HUES64 (cell line): ENCODE results near the gene CASZ1.

Source experiments
- H3K27ac ChIP-seq: 2 replicates; pipeline ENCODE4 v1.7.0; 2013; ENCODE audit warnings: low read depth, low read length, inconsistent platforms
- H3K27me3 ChIP-seq: 2 replicates; pipeline ENCODE4 v1.6.1; 2013; ENCODE audit warnings: mild to moderate bottlenecking, low read length; ENCODE audit not compliant: insufficient read depth
- H3K36me3 ChIP-seq: 2 replicates; pipeline ENCODE4 v1.6.1; 2013; ENCODE audit warnings: mild to moderate bottlenecking, low read length; ENCODE audit not compliant: insufficient read depth
- H3K4me1 ChIP-seq: 2 replicates; pipeline ENCODE4 v1.6.1; 2013; ENCODE audit warnings: mild to moderate bottlenecking, low read length, moderate library complexity; ENCODE audit not compliant: insufficient read depth
- H3K4me3 ChIP-seq: 2 replicates; pipeline ENCODE4 v1.5.1; 2013; ENCODE audit warnings: mild to moderate bottlenecking, low read length, moderate library complexity
- H3K9ac ChIP-seq: 2 replicates; pipeline ENCODE4 v1.6.1; 2013; ENCODE audit warnings: mild to moderate bottlenecking, low read depth, low read length
- H3K9me3 ChIP-seq: 2 replicates; pipeline ENCODE4 v1.6.1; 2013; ENCODE audit warnings: low read depth, low read length; ENCODE audit not compliant: insufficient read depth
- WGBS: fragments of 150-250, 120-280 bp; methylation state at CpG from one replicate; pipeline ENCODE4 v1.1.7; 2013; ENCODE audit warnings: missing lambda C conversion rate; 5-methylcytosine and 5-hydroxymethylcytosine counted together

CASZ1 gene

DNA sequence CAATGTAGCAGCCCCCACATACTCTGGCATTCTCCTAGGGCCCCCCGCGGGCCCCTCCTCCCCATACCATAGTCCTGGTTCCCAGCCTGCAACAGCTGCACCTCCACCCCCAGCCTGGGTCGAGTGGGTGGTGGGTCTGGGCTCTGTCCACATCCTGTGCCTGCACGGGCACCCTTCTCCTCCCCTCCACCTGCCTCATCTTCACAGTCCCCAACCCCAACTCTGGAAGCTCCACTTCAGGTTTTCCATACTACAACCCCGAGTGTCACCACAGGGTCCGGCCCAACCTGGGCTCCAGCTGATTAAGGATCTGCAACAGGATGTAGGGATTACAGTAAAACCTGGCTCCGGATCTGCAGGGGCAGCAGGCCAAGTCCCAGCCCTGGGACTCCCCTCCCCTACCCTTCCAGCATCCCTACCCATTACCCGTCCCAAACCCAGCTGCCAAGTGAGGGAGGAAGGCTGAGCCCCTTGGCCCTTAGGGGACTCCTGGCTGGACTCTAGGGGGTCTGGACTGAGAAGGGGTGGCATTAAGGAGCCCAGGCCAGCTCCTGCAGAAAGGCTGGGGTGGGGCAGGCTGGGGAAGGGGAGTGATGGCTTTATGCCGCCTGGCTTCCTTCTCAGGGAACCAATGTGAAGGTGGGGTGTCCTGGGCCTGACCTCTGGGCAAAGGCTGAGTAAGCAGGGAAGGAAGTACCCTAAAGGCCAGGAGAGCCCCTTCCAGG lies 116.8 kb downstream of the CASZ1 start:
- Histone ChIP-seq H3K36me3 (no peaks in the 10 kb centered on the region), H3K9ac (no peak overlapping the region), H3K9me3 (no peaks in the 10 kb centered on the region), H3K4me1 (peaks cover 42% of the 10 kb centered on the region), H3K4me3 (no peak overlapping the region), H3K27me3 (no peaks in the 10 kb centered on the region), H3K27ac (no peak overlapping the region)
- 36% methylated on average over 9 of the region's 9 CpGs for WGBS

DNA sequence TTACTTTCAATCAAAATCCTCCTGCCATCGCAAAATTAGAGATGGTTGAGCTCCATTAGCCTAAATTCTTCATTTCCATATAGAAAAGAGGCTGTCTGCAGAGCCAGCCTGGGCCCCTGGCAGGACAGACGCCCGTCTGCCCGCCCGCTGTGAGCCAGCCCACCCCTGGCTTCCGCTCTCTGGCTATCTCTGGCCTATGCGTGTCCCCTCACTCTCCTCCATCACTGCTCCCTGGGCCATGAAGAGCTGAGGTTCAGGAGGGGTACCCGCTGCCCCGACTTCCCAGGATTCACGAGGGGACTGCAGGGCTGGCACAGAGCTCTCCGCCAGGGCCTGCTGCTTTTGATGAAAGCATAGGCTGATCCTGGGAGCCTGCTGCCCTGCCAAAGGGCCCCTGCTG lies 117.6 kb downstream of the CASZ1 start:
- no peak overlapping the region for H3K27ac ChIP-seq
- no peaks in the 10 kb centered on the region for H3K27me3 ChIP-seq
- no peak overlapping the region for H3K4me3 ChIP-seq
- 64% methylated on average over 11 of the region's 11 CpGs for WGBS
- peaks cover 42% of the 10 kb centered on the region for H3K4me1 ChIP-seq
- no peak overlapping the region for H3K9ac ChIP-seq
- H3K36me3 ChIP-seq = no peaks in the 10 kb centered on the region
- H3K9me3 ChIP-seq = no peaks in the 10 kb centered on the region

DNA sequence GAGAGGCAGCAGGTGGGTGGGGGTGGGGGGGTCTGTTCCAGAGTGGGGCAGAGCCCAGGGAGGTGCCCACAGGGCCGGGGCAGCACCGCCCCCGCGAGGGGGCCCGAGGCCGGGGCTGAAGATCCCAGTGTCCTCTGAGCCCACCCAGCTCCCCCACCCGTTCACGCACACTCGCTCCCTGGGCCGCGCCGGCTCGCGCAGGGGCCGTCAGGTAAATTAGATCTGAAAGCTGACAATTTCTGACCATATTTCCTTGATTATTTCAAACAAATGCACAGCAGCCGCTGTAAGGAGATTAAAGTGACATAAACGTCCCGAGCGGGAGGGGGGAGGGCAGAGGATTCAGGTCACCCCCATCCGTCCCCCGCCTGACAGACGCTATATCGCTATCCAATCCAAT lies 118.0 kb downstream of the CASZ1 start:
- Histone ChIP-seq H3K9me3 (no peaks in the 10 kb centered on the region), H3K4me3 (no peak overlapping the region), H3K27ac (no peak overlapping the region), H3K4me1 (peaks cover 41% of the 10 kb centered on the region), H3K27me3 (no peaks in the 10 kb centered on the region), H3K9ac (no peak overlapping the region), H3K36me3 (no peaks in the 10 kb centered on the region)
- WGBS = 73% methylated on average over 23 of the region's 23 CpGs

DNA sequence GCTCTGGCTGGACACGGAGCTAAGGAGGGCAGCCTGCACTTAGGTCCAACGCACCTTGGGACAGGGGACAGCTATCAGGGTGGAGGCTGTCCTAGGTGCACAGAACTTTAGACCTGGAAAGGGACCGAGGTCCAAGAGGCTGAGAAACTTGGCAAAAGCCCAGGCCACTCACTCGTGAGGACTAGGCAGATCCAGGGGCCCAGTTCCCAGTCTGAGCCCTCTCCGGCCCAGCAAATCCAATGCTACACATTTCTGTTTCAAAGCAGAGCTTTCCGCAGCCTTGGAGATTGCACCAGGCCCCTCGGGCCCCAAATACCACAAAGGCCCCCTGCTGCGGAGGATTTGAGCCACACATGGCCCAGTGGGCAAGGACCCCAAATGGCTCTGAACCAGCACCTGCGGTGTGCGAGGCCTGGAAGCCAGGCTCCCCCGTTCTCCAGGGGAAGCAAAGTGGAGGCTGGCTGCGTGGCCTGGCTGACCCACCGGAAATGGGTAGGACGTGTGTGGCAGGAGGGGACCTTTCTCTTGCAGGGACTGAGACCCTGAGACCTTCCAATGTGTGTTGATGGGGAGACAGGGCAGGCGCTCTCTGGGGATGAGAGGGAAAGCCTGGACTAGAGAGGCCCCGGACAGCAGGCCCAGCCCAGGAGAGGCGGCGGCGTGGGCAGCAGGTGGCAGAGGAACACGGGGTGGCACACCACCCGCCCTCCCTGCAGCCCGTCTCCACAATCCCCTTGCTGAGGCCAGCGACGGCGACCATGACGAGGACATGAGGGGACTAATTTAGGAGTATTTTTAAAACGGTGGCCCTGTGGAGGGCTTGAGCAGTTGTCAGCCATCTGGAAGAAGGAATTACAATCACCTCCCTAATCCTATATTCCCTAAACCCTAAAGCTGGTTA lies 118.7 kb downstream of the CASZ1 start:
- H3K36me3 ChIP-seq = no peaks in the 10 kb centered on the region
- peaks cover 34% of the 10 kb centered on the region for H3K4me1 ChIP-seq
- WGBS = 66% methylated on average over 26 of the region's 27 CpGs
- H3K9ac ChIP-seq = peak overlapping the region; percentile 18; the same call in 1 of the 2 replicates
- no peaks in the 10 kb centered on the region for H3K27me3 ChIP-seq
- no peaks in the 10 kb centered on the region for H3K9me3 ChIP-seq
- H3K4me3 ChIP-seq = no peak overlapping the region
- H3K27ac ChIP-seq = peak overlapping the region; percentile 4; the same call in 1 of the 2 replicates

DNA sequence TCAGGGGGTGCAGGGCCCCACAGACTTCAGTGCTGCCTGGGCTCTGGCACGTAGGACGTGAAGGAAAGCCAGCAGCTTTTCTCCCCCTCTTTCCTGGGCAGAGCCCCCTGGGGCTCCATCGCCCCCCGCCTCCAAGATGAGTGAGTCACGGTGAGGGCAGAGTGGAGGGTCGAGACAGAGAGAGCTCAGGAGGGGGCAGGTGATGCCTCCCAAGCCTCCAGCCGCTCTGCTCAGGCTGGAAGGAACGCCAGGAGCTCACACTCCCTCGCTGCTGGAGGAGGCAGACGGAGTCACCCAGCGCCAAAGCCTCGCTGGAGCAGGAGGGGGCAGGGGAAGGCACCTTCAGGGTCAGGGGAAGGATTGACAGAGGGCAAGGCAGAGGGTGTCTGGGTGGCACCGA lies 119.5 kb downstream of the CASZ1 start:
- Histone ChIP-seq H3K36me3 (no peaks in the 10 kb centered on the region), H3K4me1 (peaks cover 26% of the 10 kb centered on the region), H3K27me3 (no peaks in the 10 kb centered on the region), H3K9me3 (no peaks in the 10 kb centered on the region), H3K4me3 (no peak overlapping the region), H3K9ac (peak overlapping the region; percentile 18; the same call in 1 of the 2 replicates), H3K27ac (no peak overlapping the region; the same call in 1 of the 2 replicates)
- 45% methylated on average over 13 of the region's 13 CpGs for WGBS

DNA sequence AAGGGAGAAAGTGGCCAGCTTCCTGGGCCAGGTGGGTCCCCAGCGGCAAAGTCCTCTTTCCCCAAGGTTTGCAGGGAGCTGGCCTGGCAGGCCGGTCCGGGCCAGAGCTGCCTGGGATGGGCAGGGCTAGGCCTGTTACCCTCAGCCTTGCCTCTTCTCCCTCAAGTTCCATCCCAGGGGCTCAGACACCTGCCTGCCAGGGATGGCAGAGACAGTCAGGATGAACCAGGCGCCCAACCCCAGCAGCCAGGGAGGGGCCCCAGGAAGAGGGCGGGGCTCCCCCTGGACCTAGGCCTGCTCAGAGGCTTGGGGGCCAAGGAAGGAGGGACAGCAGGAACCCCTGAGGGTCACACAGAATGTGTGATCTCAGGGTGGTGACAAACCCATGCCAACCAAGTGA lies 120.6 kb downstream of the CASZ1 start:
- no peak overlapping the region for H3K27ac ChIP-seq
- H3K9me3 ChIP-seq = no peaks in the 10 kb centered on the region
- H3K4me1 ChIP-seq = peaks cover 24% of the 10 kb centered on the region
- 92% methylated on average over 5 of the region's 5 CpGs for WGBS
- H3K9ac ChIP-seq = no peak overlapping the region
- no peaks in the 10 kb centered on the region for H3K36me3 ChIP-seq
- H3K4me3 ChIP-seq = no peak overlapping the region
- H3K27me3 ChIP-seq = no peaks in the 10 kb centered on the region

DNA sequence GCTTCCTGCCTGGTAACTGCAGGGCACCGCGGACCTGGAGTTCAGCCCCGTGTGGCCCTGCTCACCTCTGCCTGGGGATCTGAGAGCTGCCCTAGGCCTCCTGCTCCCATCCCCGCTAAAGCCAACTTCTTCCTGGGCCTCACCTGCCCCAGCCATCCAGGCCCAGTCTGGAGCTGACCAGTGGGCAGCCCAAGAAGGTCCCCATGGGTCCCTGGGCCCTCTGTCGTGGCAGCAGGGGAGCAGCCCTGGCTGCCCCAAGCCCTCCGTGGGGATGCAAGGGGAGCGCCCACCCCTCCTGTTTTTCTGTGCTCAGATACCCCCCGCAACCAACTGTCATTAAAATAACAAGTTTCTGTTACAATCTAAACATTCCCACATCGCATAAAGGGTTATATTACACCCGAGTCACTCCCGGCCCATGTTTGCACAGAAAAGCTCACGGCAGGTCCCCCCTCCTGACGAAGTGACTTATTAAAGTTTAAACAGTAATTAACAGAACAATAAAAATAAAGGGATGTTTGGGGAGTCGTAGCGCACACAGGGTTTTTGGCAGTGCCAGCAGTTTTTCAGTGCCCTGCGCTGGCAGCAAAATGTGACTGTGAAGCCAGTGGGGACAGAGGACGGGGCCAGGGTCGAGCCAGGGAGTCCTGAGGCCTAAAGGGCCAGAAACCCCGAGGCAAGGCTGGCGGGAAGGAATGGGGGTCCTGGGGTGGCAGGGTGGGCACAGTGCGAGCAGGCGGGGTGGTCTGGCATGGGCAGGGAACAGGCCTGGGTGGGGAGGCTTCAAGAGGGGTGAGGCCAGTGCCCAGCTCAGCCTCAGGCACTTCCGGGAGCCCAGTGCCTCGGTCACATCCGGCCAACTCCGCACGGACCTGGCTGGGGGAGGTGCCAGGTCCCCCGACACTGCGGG lies 121.5 kb downstream of the CASZ1 start:
- H3K4me1 ChIP-seq = peaks cover 20% of the 10 kb centered on the region
- H3K27ac ChIP-seq = no peak overlapping the region
- H3K4me3 ChIP-seq = no peak overlapping the region
- H3K9ac ChIP-seq = no peak overlapping the region
- no peaks in the 10 kb centered on the region for H3K9me3 ChIP-seq
- no peaks in the 10 kb centered on the region for H3K27me3 ChIP-seq
- WGBS = 93% methylated on average over 29 of the region's 29 CpGs
- H3K36me3 ChIP-seq = no peaks in the 10 kb centered on the region

DNA sequence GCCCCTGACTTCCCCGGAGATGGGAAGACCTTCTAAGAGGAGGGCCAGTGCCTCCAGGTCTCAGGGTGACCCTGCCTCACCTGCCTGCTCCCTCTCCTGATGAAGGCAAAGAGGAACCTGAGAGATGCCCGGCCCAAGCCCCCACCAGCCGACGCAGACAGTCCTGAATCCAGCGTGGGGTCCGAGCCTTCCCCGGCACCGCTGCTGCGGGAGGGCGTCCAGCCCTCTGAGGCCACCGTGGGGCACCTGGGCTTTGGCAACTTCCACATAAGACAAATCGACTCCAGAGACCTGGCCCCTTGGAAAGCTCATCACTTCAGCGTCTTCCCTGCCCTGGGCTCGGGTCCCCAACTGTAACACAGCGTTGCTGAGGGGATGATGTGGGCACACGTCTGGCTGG lies 122.2 kb downstream of the CASZ1 start:
- Histone ChIP-seq H3K27ac (no peak overlapping the region), H3K9ac (no peak overlapping the region), H3K27me3 (no peaks in the 10 kb centered on the region), H3K36me3 (no peaks in the 10 kb centered on the region), H3K9me3 (no peaks in the 10 kb centered on the region), H3K4me3 (no peak overlapping the region), H3K4me1 (peaks cover 18% of the 10 kb centered on the region)
- 93% methylated on average over 16 of the region's 16 CpGs for WGBS

DNA sequence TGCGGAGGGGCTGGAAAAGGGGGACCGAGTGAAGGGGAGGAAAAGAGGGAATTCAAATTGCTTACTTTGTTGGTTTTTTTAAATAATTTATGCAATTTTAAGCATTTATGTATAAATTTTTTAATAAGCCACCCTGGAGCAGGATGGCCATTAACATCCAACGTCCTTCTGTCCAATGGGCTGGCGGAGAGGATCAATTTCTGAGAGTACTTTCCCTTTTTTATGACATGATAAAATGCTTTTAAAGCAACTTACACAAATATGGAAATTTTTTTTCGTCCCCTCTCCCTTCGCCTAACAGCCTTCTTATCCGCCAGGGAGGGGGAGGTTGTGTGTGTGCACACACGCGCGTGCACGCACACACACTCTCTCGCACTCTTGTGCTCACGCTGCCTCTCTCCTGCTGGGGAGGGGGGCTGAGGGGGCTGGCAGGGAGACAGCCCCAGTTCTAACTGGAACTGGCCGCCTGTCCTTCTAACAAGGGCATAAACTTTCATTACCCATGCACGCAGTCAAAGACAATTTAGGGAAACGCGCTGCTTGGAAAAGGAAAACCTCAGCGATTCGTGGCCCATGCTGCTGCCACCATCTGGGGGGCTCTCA lies 123.2 kb downstream of the CASZ1 start:
- Histone ChIP-seq H3K27me3 (no peaks in the 10 kb centered on the region), H3K4me1 (peaks cover 23% of the 10 kb centered on the region), H3K9ac (no peak overlapping the region), H3K27ac (no peak overlapping the region), H3K4me3 (no peak overlapping the region), H3K36me3 (no peaks in the 10 kb centered on the region), H3K9me3 (no peaks in the 10 kb centered on the region)
- WGBS = 95% methylated on average over 19 of the region's 19 CpGs

DNA sequence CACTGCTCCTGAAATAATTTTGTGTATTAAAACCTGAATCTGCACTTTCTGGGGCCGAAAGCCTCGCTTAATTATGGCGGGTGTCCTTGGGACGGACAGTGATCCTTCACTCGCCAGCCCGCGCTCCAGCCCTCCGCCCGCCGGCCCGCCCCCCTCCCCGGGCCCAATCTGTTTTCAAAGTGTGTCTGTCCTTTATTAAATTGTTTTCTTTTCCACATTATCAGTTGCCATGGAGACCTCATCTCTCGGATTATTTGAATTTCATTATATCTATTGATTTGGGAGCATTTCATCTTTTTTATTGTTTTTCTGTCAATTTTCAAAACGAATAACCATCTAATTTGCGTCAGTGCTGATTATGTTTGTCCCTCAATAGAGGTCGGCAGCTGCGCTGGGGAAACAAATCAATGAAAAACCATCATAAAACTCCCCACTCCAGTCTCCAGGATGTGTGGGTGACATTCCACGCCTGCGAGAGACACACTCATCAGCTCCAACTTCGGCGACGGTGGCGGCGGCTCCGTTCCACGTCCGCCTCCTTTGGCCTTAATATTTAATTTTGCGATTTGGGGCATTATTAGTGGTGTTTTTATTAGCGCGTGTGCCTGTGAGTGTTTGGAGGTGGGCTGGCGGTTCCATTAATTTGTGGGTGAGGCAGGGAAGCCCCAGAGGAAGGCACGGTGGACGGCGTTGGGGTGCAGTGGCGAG lies 123.9 kb downstream of the CASZ1 start:
- H3K9ac ChIP-seq = no peak overlapping the region
- H3K27me3 ChIP-seq = no peaks in the 10 kb centered on the region
- no peak overlapping the region for H3K27ac ChIP-seq
- peaks cover 20% of the 10 kb centered on the region for H3K4me1 ChIP-seq
- no peak overlapping the region for H3K4me3 ChIP-seq
- WGBS = 94% methylated on average over 30 of the region's 35 CpGs
- no peaks in the 10 kb centered on the region for H3K9me3 ChIP-seq
- no peaks in the 10 kb centered on the region for H3K36me3 ChIP-seq
